ENCODE measurements around the gene C17orf100.

DNA sequence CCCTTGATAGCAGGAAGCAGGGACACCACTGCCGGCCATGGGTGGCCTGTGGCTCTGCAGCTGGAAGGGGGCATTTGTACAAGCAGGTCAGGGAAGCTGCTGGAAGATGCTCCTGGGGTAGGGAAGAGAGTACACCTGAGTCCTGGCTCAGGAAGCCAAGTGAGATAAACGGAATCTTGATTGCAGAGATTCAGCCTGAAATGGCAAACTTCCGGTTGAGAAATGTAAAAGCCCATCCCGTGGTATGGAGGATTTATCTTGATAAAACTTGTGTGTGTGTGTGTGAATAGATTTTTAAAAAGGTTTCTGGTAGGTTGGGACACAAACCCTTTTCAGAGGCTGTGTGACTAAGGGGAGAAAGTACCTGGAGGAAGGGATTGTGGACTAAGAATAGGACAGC is 29.6 kb downstream of the C17orf100 start:
- TF ChIP-seq, protein P1, sequence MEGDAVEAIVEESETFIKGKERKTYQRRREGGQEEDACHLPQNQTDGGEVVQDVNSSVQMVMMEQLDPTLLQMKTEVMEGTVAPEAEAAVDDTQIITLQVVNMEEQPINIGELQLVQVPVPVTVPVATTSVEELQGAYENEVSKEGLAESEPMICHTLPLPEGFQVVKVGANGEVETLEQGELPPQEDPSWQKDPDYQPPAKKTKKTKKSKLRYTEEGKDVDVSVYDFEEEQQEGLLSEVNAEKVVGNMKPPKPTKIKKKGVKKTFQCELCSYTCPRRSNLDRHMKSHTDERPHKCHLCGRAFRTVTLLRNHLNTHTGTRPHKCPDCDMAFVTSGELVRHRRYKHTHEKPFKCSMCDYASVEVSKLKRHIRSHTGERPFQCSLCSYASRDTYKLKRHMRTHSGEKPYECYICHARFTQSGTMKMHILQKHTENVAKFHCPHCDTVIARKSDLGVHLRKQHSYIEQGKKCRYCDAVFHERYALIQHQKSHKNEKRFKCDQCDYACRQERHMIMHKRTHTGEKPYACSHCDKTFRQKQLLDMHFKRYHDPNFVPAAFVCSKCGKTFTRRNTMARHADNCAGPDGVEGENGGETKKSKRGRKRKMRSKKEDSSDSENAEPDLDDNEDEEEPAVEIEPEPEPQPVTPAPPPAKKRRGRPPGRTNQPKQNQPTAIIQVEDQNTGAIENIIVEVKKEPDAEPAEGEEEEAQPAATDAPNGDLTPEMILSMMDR (IDR thresholded peaks at IDR 0.05) = no peak
- TF ChIP-seq POLR2A (IDR thresholded peaks at IDR 0.05; ENCODE audit: low read length) (no peak), CBX8 (IDR thresholded peaks at IDR 0.05) (no peak), MAFK (IDR thresholded peaks at IDR 0.05; ENCODE audit: partially characterized antibody) (no peak)
